Skin of body (tissue), 2 donors: ENCODE results near the gene USP48. TPM values are rescaled to one million over a fixed set of nuclear protein-coding genes. Genes with fewer than 3 reads are reported as not detected.
"Not testable (repeated sequence)": the region's sequence is repeated elsewhere in the genome, so short reads cannot be mapped to it uniquely, and the experiment has no call there.

ENCODE experiments used
- DNase-seq: peaks from one replicate; lab custom pipeline; 2025; lab: John Stamatoyannopoulos, UW
- total RNA-seq: library from RNA; depleted of rRNA; stranded (reverse); fragments of >200 nt; gene quantifications from one replicate; pipeline ENCODE4 v1.2.3, GENCODE V29; 2014

USP48 gene
- total RNA-seq, 1 donor from 2014 or later = 72.3 TPM

GRCh38 chr1:21774835-21775549 lies 8.0 kb downstream of the USP48 start:
- DNase-seq = no peak

GRCh38 chr1:21773585-21773984 lies 9.4 kb downstream of the USP48 start:
- DNase-seq = no peak

- DNase-seq = not testable (repeated sequence)
Observed at GRCh38 chr1:21771672-21772071, 11.3 kb downstream of the USP48 start.

- DNase-seq = not testable (repeated sequence)
Observed at GRCh38 chr1:21770602-21771001, 12.3 kb downstream of the USP48 start.

- no peak for DNase-seq
Observed at GRCh38 chr1:21770201-21770600, 12.7 kb downstream of the USP48 start.

GRCh38 chr1:21767106-21767505 lies 15.8 kb downstream of the USP48 start:
- not testable (repeated sequence) for DNase-seq

- no peak for DNase-seq
Observed at GRCh38 chr1:21766210-21766609, 16.7 kb downstream of the USP48 start.

- DNase-seq = peak; percentile 42
Observed at GRCh38 chr1:21764615-21765423, 18.1 kb downstream of the USP48 start.

GRCh38 chr1:21763694-21764419 lies 19.1 kb downstream of the USP48 start:
- DNase-seq = no peak

GRCh38 chr1:21763236-21763635 lies 19.7 kb downstream of the USP48 start:
- DNase-seq = no peak

- no peak for DNase-seq
Observed at GRCh38 chr1:21762022-21762404, 20.9 kb downstream of the USP48 start.

- DNase-seq = no peak
Observed at GRCh38 chr1:21761052-21761451, 21.9 kb downstream of the USP48 start.

GRCh38 chr1:21759818-21760217 lies 23.1 kb downstream of the USP48 start:
- no peak for DNase-seq

GRCh38 chr1:21759182-21759581 lies 23.8 kb downstream of the USP48 start:
- DNase-seq = no peak

GRCh38 chr1:21758614-21759013 lies 24.3 kb downstream of the USP48 start:
- DNase-seq = no peak

- DNase-seq = no peak
Observed at GRCh38 chr1:21756393-21757089, 26.4 kb downstream of the USP48 start.

GRCh38 chr1:21755067-21755466 lies 27.9 kb downstream of the USP48 start:
- no peak for DNase-seq

- no peak for DNase-seq
Observed at GRCh38 chr1:21754583-21754982, 28.4 kb downstream of the USP48 start.

- DNase-seq = no peak
Observed at GRCh38 chr1:21752186-21752585, 30.8 kb downstream of the USP48 start.

- no peak for DNase-seq
Observed at GRCh38 chr1:21751281-21751680, 31.7 kb downstream of the USP48 start.

GRCh38 chr1:21750841-21751240 lies 32.1 kb downstream of the USP48 start:
- DNase-seq = no peak
